LNCaP clone FGC (cell line): ENCODE results near the gene RNPEPL1.
"Not testable (repeated sequence)": the region's sequence is repeated elsewhere in the genome, so short reads cannot be mapped to it uniquely, and the experiment has no call there.

Source experiments
- DNase-seq: peaks from one replicate; pipeline ENCODE4 v3.0.0-alpha.2; 2011; ENCODE audit warnings: low read depth
- H3K4me3 ChIP-seq: 2 replicates; pipeline ENCODE4 v1.5.1; 2011; ENCODE audit warnings: mild to moderate bottlenecking, low read depth, low read length, control low read depth
- TF ChIP-seq, protein P1 (sequence below): IDR thresholded peaks from 2 replicates; pipeline ENCODE4 v1.5.1; 2012; ENCODE audit warnings: mild to moderate bottlenecking; ENCODE audit not compliant: control insufficient read depth, insufficient read depth; ENCODE audit errors: extremely low read depth

RNPEPL1 gene

DNA sequence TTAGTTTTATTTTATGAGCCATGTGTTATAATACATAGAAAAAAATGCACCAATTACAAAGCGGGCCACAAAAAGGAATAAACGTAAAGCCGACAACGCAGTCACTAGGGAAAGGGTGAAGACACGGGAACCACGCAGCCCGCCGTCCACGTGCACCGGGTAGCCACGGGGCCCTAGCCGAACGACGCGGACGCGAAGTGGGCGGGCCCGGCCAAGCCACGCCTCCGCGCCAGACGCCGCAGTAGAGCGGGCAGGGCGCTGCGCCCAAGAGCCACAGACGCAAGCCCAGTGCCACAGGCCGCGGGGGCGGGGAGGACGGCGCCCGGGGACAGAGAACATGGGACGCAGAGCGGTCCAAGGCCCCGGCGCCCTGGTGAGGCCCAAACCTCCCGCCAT is 8.2 kb upstream of the RNPEPL1 start, which contains the start of gene DUSP28:
TSS of gene DUSP28 (plus strand) at position 274 of the 396 bp plus-strand sequence. CDS start 328 bp downstream, outside the sequence.
- peak; percentile 63 for DNase-seq
- TF ChIP-seq, protein P1, sequence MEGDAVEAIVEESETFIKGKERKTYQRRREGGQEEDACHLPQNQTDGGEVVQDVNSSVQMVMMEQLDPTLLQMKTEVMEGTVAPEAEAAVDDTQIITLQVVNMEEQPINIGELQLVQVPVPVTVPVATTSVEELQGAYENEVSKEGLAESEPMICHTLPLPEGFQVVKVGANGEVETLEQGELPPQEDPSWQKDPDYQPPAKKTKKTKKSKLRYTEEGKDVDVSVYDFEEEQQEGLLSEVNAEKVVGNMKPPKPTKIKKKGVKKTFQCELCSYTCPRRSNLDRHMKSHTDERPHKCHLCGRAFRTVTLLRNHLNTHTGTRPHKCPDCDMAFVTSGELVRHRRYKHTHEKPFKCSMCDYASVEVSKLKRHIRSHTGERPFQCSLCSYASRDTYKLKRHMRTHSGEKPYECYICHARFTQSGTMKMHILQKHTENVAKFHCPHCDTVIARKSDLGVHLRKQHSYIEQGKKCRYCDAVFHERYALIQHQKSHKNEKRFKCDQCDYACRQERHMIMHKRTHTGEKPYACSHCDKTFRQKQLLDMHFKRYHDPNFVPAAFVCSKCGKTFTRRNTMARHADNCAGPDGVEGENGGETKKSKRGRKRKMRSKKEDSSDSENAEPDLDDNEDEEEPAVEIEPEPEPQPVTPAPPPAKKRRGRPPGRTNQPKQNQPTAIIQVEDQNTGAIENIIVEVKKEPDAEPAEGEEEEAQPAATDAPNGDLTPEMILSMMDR, result no peak
- peak within 1 kb of the TSS; percentile 74 for H3K4me3 ChIP-seq

DNA sequence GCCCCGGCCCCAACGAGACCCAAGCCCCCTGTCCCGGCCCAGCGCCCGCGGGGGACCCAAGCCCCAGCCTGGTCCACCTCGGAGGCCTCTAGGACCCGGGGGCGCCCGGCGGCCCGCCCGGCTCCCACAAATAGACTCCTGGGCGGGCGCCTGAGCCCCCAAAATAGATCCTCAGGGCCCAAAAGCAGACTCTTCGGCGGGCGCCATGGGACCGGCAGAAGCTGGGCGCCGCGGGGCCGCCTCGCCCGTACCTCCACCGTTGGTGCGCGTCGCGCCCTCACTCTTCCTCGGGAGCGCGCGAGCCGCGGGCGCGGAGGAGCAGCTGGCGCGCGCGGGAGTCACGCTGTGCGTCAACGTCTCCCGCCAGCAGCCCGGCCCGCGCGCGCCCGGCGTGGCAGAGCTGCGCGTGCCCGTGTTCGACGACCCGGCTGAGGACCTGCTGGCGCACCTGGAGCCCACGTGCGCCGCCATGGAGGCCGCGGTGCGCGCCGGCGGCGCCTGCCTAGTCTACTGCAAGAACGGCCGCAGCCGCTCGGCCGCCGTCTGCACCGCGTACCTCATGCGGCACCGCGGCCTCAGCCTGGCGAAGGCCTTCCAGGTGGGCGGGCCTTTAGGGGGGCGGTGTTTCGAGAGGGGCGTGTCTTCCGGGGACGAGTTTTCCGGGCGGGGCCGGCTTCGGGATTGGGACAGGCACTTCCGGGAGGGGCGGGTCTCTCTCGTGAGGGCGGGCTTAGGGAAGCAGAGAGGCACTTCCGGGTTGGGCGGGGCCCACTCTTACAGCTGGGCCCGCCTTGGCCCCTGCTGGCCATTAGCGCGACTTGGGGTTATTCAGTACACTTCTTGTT is 7.6 kb upstream of the RNPEPL1 start:
- peak; percentile 88 for DNase-seq
- TF ChIP-seq, protein P1, result 0 out of 2 replicates have a peak, but pooled peaks have one; percentile 13
- peak overlapping the region; percentile 74 for H3K4me3 ChIP-seq

DNA sequence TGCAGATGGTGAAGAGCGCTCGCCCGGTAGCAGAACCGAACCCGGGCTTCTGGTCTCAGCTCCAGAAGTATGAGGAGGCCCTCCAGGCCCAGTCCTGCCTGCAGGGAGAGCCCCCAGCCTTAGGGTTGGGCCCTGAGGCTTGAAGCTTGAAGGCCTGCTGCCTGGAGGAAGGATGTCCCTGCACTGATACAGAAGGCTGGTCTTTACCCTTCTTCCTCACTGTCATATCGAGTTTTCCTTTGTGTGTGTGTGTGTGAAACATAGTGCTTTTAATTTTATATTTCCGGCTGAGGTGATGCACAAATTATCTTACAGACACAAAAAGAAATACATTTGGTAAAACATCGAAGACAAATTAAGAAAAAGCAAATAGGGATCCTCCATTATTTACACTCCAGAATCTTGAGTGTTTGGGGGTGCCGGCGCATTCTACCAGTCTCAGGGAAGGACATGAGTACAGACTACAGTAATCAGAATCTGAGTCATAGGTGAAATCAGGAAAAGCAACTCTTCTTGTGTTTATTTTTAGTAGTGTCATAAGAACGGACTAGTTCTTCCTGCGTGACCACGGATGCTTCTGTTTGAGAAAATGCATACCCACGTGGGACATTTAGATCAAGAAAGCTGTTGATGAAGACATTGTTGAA is 6.8 kb upstream of the RNPEPL1 start:
- H3K4me3 ChIP-seq, result peak overlapping the region; percentile 74
- TF ChIP-seq, protein P1, result no peak
- DNase-seq, result peak; percentile 71

DNA sequence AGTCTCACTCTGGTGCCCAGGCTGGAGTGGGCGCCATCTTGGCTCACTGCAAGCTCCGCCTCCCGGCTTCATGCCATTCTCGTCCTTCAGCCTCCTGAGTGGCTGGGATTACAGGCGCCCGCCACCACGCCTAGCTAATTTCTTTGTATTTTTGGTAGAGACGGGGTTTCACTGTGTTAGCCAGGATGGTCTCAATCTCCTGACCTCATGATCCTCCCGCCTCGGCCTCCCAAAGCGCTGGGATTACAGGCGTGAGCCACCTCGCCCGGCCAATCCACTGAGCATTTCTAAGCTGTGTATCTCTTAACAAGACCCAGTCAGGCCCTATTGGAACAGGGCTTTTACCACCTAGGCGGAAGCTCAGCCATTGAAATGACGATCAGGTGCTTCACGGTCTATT is 5.1 kb upstream of the RNPEPL1 start:
- not testable (repeated sequence) for DNase-seq, H3K4me3 ChIP-seq

DNA sequence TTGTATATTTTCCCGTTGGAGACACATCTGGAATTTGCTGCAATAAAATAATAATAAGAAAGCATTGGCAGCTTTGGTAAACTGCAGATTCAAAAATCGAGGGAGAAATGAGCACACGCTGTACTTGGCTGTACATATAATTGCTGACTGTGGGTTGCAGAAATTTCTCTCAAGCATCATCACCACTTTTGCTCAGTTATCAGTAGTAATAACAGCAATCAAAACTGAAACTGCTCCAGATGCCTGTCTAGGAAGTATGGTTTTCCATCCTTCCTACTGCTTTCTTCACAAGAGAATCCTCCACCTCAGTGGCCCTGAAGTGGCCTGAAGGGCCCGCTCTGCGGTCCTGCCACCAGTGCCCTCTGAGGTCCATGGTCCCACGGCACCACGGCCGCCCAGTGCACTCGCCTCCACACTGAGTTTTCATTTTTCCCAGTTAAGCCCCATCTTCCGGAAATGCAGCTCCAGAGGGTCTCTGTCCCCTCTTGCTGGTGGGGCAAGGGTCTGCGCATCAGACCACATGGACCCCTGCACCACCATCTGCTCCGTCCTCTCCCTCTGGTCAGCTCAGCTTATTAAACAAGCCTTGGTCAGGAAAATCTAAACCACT is 4.2 kb upstream of the RNPEPL1 start:
- no peak for DNase-seq
- no peak overlapping the region for H3K4me3 ChIP-seq

DNA sequence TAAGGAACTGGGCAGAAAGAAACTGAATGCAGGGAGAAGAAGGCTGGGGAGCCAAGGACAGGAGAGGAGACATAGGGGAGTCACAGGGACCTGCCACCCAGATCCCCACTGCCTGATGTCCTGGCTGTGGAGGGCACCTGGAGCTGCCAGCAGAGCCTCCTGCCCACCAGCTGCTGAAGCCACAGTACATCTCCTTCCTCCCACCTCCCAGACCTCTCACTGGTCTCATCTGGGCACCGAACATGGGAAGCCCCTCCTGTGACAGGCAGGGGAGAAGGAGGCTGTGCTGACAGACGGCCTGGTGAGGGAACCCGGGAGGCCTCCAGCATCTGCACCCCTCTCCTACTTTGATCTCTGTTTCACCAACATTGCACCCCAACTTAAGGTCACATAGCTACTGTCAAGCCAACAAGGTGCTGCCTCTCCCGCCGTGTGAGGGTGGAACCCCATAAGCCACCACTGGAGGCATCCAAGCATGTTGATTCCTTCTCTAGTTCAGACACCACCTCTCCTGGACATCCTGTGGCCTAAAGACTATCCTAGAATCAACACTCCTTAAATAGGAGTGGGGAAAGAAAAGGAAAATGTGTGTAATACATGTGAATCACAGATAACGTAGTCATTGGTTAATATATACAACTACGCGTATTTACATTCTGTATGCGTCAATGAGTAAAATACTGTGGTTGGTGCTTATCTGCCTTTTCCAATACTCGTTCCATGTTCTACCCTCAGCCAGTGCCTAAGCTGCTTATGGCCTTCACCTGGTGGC is 3.5 kb upstream of the RNPEPL1 start:
- no peak overlapping the region for H3K4me3 ChIP-seq
- TF ChIP-seq, protein P1, result no peak
- no peak for DNase-seq

More for the DNA sequence above, 4.2 kb upstream of the RNPEPL1 start:
- TF ChIP-seq, protein P1, result no peak
